Ectodermal cell (in vitro differentiated cells): ENCODE data around the gene NFS1.

Experiments used
- H3K27ac ChIP-seq: 2 replicates; pipeline ENCODE4 v1.7.0; 2013; ENCODE audit warnings: mild to moderate bottlenecking, low read depth, low read length; ENCODE audit not compliant: insufficient read depth, poor library complexity, severe bottlenecking
- H3K27me3 ChIP-seq: 2 replicates; pipeline ENCODE4 v1.7.0; 2013; ENCODE audit warnings: mild to moderate bottlenecking, low read length; ENCODE audit not compliant: insufficient read depth, control insufficient read depth, poor library complexity, severe bottlenecking
- H3K36me3 ChIP-seq: one replicate; pipeline ENCODE4 v1.7.0; 2013; ENCODE audit warnings: low read length; ENCODE audit not compliant: control insufficient read depth, insufficient read depth
- H3K4me1 ChIP-seq: one replicate; pipeline ENCODE4 v1.7.0; 2013; ENCODE audit warnings: low read length; ENCODE audit not compliant: control insufficient read depth, insufficient read depth
- H3K4me3 ChIP-seq: 2 replicates; pipeline ENCODE4 v1.7.0; 2013; ENCODE audit warnings: low read depth, low read length, control low read depth; ENCODE audit not compliant: insufficient read depth
- H3K9me3 ChIP-seq: 2 replicates; pipeline ENCODE4 v1.7.0; 2013; ENCODE audit warnings: mild to moderate bottlenecking, low read length, moderate library complexity; ENCODE audit not compliant: control insufficient read depth
- WGBS, 2 experiments: methylation state at CpG; one replicate each; pipeline ENCODE4 v1.1.7; 2013; ENCODE audit warnings: missing lambda C conversion rate in 2 of 2; 5-methylcytosine and 5-hydroxymethylcytosine counted together

NFS1 gene

GRCh38 chr20:35735826-35736470 is 36.8 kb upstream of the NFS1 start:
- Histone ChIP-seq H3K27me3 (no peaks in the 10 kb centered on the region), H3K4me3 (no peak overlapping the region), H3K9me3 (no peaks in the 10 kb centered on the region), H3K4me1 (peaks cover 16% of the 10 kb centered on the region), H3K36me3 (peaks cover 66% of the 10 kb centered on the region), H3K27ac (no peak overlapping the region)
- WGBS, 2 experiments = 95 to 96% methylated on average over 6 to 7 of the region's 7 CpGs

- no peak overlapping the region for H3K27ac ChIP-seq
- H3K9me3 ChIP-seq = no peaks in the 10 kb centered on the region
- peaks cover 9% of the 10 kb centered on the region for H3K4me1 ChIP-seq
- 92 to 100% methylated on average over 3 of the region's 4 CpGs for WGBS, 2 experiments
- no peaks in the 10 kb centered on the region for H3K27me3 ChIP-seq
- peaks cover 70% of the 10 kb centered on the region for H3K36me3 ChIP-seq
- H3K4me3 ChIP-seq = no peak overlapping the region
Measured at GRCh38 chr20:35734777-35735649, 35.9 kb upstream of the NFS1 start.

GRCh38 chr20:35734374-35734773 is 35.2 kb upstream of the NFS1 start:
- no peak overlapping the region for H3K4me3 ChIP-seq
- H3K36me3 ChIP-seq = peaks cover 70% of the 10 kb centered on the region
- no peak overlapping the region for H3K27ac ChIP-seq

GRCh38 chr20:35732644-35732982 is 33.5 kb upstream of the NFS1 start:
- Histone ChIP-seq H3K36me3 (peaks cover 64% of the 10 kb centered on the region), H3K27ac (no peak overlapping the region), H3K4me3 (no peak overlapping the region), H3K27me3 (no peaks in the 10 kb centered on the region), H3K4me1 (no peaks in the 10 kb centered on the region), H3K9me3 (no peaks in the 10 kb centered on the region)
- WGBS, 2 experiments = 88 to 91% methylated on average over 1 of the region's 1 CpG

More at GRCh38 chr20:35734374-35734773, 35.2 kb upstream of the NFS1 start:
- Histone ChIP-seq H3K27me3 (no peaks in the 10 kb centered on the region), H3K9me3 (no peaks in the 10 kb centered on the region), H3K4me1 (peaks cover 3% of the 10 kb centered on the region)

- Histone ChIP-seq H3K9me3 (no peaks in the 10 kb centered on the region), H3K27me3 (no peaks in the 10 kb centered on the region), H3K4me1 (no peaks in the 10 kb centered on the region), H3K27ac (no peak overlapping the region), H3K4me3 (no peak overlapping the region), H3K36me3 (peaks cover 68% of the 10 kb centered on the region)
- 94% methylated on average over 24 of the region's 24 CpGs for WGBS, 2 experiments
Measured at GRCh38 chr20:35731862-35732643, 32.9 kb upstream of the NFS1 start.

GRCh38 chr20:35731469-35731788 is 32.3 kb upstream of the NFS1 start:
- Histone ChIP-seq H3K9me3 (no peaks in the 10 kb centered on the region), H3K4me1 (no peaks in the 10 kb centered on the region), H3K27ac (no peak overlapping the region), H3K36me3 (peaks cover 71% of the 10 kb centered on the region), H3K4me3 (no peak overlapping the region), H3K27me3 (no peaks in the 10 kb centered on the region)
- WGBS, 2 experiments = 100% methylated on average over 1 to 2 of the region's 2 CpGs

GRCh38 chr20:35730583-35731468 is 31.7 kb upstream of the NFS1 start:
- H3K27ac ChIP-seq = no peak overlapping the region
- H3K4me1 ChIP-seq = no peaks in the 10 kb centered on the region
- H3K9me3 ChIP-seq = no peaks in the 10 kb centered on the region
- no peaks in the 10 kb centered on the region for H3K27me3 ChIP-seq
- WGBS, 2 experiments = 96 to 97% methylated on average over 3 to 4 of the region's 4 CpGs
- peaks cover 74% of the 10 kb centered on the region for H3K36me3 ChIP-seq
- no peak overlapping the region for H3K4me3 ChIP-seq

- Histone ChIP-seq H3K36me3 (peaks cover 69% of the 10 kb centered on the region), H3K27me3 (no peaks in the 10 kb centered on the region), H3K4me1 (no peaks in the 10 kb centered on the region), H3K4me3 (no peak overlapping the region), H3K9me3 (no peaks in the 10 kb centered on the region), H3K27ac (no peak overlapping the region)
- WGBS, 2 experiments = 90 to 99% methylated on average over 2 of the region's 2 CpGs
Measured at GRCh38 chr20:35729836-35730582, 30.9 kb upstream of the NFS1 start.

- Histone ChIP-seq H3K36me3 (peaks cover 70% of the 10 kb centered on the region), H3K27me3 (no peaks in the 10 kb centered on the region), H3K4me3 (no peak overlapping the region), H3K9me3 (no peaks in the 10 kb centered on the region), H3K4me1 (no peaks in the 10 kb centered on the region), H3K27ac (no peak overlapping the region)
- 92 to 96% methylated on average over 7 of the region's 7 CpGs for WGBS, 2 experiments
Measured at GRCh38 chr20:35729283-35729807, 30.2 kb upstream of the NFS1 start.
